ENCODE measurements around the gene GPR89A.
"Not testable (repeated sequence)": the region's sequence is repeated elsewhere in the genome, so short reads cannot be mapped to it uniquely, and the experiment has no call there.

GRCh38 chr1:145686078-145686477 lies 78.3 kb downstream of the GPR89A start:
- not testable (repeated sequence) for TF ChIP-seq ATF3 (CRISPR knock-in tag; conservative IDR thresholded peaks at IDR 0.05); CTCF (IDR thresholded peaks at IDR 0.05); IRF2 (CRISPR knock-in tag; IDR thresholded peaks at IDR 0.05; ENCODE audit: borderline replicate concordance, low read depth); TEAD4 (CRISPR knock-in tag; IDR thresholded peaks at IDR 0.05); USF2 (CRISPR knock-in tag; IDR thresholded peaks at IDR 0.05); ZNF263 (CRISPR knock-in tag; IDR thresholded peaks at IDR 0.05; ENCODE audit: low read depth); JUN (CRISPR knock-in tag; IDR thresholded peaks at IDR 0.05); CREB1 (CRISPR knock-in tag; IDR thresholded peaks at IDR 0.05); ATF2 (CRISPR knock-in tag; IDR thresholded peaks at IDR 0.05; ENCODE audit: borderline replicate concordance, low read depth); AR (CRISPR knock-in tag; IDR thresholded peaks at IDR 0.05)

All from WTC11 (cell line).